Peyer's patch (tissue), 4 donors: Measurements from ENCODE around the gene NEDD9.

ENCODE experiments used
- CTCF ChIP-seq, 6 experiments: fragments of 450-650 bp in 4 of 6; fragments of 200-600 bp in 2 of 6; sonication (generic) in 1 of 6; IDR thresholded peaks; one replicate each; pipeline ENCODE4 v1.5.1; 2017 to 2019; ENCODE audit warnings: antibody characterized with exemption in 6 of 6, mild to moderate bottlenecking in 3 of 6, moderate library complexity in 1 of 6
- POLR2A ChIP-seq, 2 donors: fragments of 450-650 bp; IDR thresholded peaks; one replicate each; pipeline ENCODE4 v1.5.1; 2017; ENCODE audit warnings: antibody characterized with exemption in 2 of 2, mild to moderate bottlenecking in 2 of 2, moderate library complexity in 2 of 2

GRCh38 chr6:11166948-11167347, 65.5 kb downstream of the NEDD9 start:
- no peak for TF ChIP-seq CTCF (IDR thresholded peaks at IDR 0.05)
- no peak for TF ChIP-seq POLR2A (IDR thresholded peaks at IDR 0.05)
